Cardiac fibroblast (primary cell): ENCODE measurements around the gene PCDHGB6.
"Not testable (repeated sequence)": the region's sequence is repeated elsewhere in the genome, so short reads cannot be mapped to it uniquely, and the experiment has no call there.

Experiments used
- DNase-seq, 2 donors: peaks; one replicate each; pipeline versions ENCODE4 v3.0.0 to v3.0.0-alpha.2; 2010; ENCODE audit warnings: low read depth in 2 of 2
- H3K4me3 ChIP-seq, 2 donors: replicated peaks in 1 of 2; 1 replicate in 1 of 2; 2 replicates in 1 of 2; pipeline ENCODE4 v1.5.1; 2011; ENCODE audit warnings: low read depth in 2 of 2, low read length in 2 of 2, mild to moderate bottlenecking in 2 of 2, moderate library complexity in 1 of 2
- CTCF ChIP-seq: IDR thresholded peaks from one replicate; pipeline ENCODE4 v1.5.1; 2011; ENCODE audit warnings: low read depth, mild to moderate bottlenecking, low read length, inconsistent platforms

The PCDHGB6 gene

GRCh38 chr5:141369994-141370848, 37.6 kb upstream of the PCDHGB6 start, which contains the start of gene PCDHGB3:
Gene PCDHGB3 (plus strand): TSS chr5:141370242. CDS start chr5:141370395, 153 bp downstream.
- TF ChIP-seq CTCF: peak; percentile 52
- peak; percentile 66 to 73 for DNase-seq
- H3K4me3 ChIP-seq: peak within 1 kb of the TSS; percentile 30 to 38

- no peak overlapping the region for H3K4me3 ChIP-seq
- DNase-seq: no peak
- TF ChIP-seq CTCF: no peak
Measured at GRCh38 chr5:141371572-141372475, 36.0 kb upstream of the PCDHGB6 start.

- peak; percentile 40 to 66 for DNase-seq
- peak within 1 kb of the TSS; percentile 40 to 48 for H3K4me3 ChIP-seq
- TF ChIP-seq CTCF: peak; percentile 70
Measured at GRCh38 chr5:141373673-141374317, 34.0 kb upstream of the PCDHGB6 start, which contains the start of gene PCDHGA6. Gene PCDHGA6 (plus strand): TSS chr5:141373891. CDS start chr5:141374084, 193 bp downstream.

- no peak overlapping the region for H3K4me3 ChIP-seq
- no peak for DNase-seq
Measured at GRCh38 chr5:141374627-141375026, 33.2 kb upstream of the PCDHGB6 start.

GRCh38 chr5:141375444-141376155, 32.2 kb upstream of the PCDHGB6 start:
- not testable (repeated sequence) for H3K4me3 ChIP-seq, DNase-seq
- peak; percentile 9 for TF ChIP-seq CTCF

More at GRCh38 chr5:141374627-141375026, 33.2 kb upstream of the PCDHGB6 start:
- no peak for TF ChIP-seq CTCF
